Mesenchymal stem cell (in vitro differentiated cells and primary cell): ENCODE data around the gene RHOD.

Experiments used
- DNase-seq: peaks from one replicate; pipeline ENCODE4 v3.0.0-alpha.2; 2013
- H2AFZ ChIP-seq: one replicate; pipeline ENCODE4 v1.6.1; 2013; ENCODE audit warnings: low read depth, mild to moderate bottlenecking, control low read depth, inconsistent platforms, low read length, moderate library complexity
- H2AK5ac ChIP-seq: 2 replicates; pipeline ENCODE4 v1.6.1; 2013; ENCODE audit warnings: low read length, moderate library complexity, mild to moderate bottlenecking, inconsistent platforms; ENCODE audit not compliant: severe bottlenecking
- H2BK120ac ChIP-seq: one replicate; pipeline ENCODE4 v1.6.1; 2013; ENCODE audit warnings: low read depth, mild to moderate bottlenecking, inconsistent platforms, low read length, moderate library complexity
- H2BK12ac ChIP-seq, 2 experiments: one replicate each; pipeline ENCODE4 v1.6.1; 2013; ENCODE audit warnings: inconsistent platforms in 2 of 2, low read length in 2 of 2, mild to moderate bottlenecking in 2 of 2, moderate library complexity in 2 of 2, control low read depth in 1 of 2
- H2BK15ac ChIP-seq: one replicate; pipeline ENCODE4 v1.6.1; 2013; ENCODE audit warnings: mild to moderate bottlenecking, low read depth, inconsistent platforms; ENCODE audit not compliant: poor library complexity, severe bottlenecking
- H2BK5ac ChIP-seq: 2 replicates; pipeline ENCODE4 v1.6.1; 2013; ENCODE audit warnings: low read depth, mild to moderate bottlenecking, low read length, control low read depth, inconsistent platforms; ENCODE audit not compliant: poor library complexity, severe bottlenecking
- H3K14ac ChIP-seq, 2 experiments: one replicate each; pipeline ENCODE4 v1.6.1; 2013; ENCODE audit warnings: inconsistent platforms in 2 of 2, low read length in 2 of 2, control low read depth in 1 of 2, mild to moderate bottlenecking in 1 of 2, moderate library complexity in 1 of 2
- H3K18ac ChIP-seq, 2 experiments: one replicate each; pipeline ENCODE4 v1.6.1; 2013; ENCODE audit warnings: inconsistent platforms in 2 of 2, low read length in 2 of 2, control low read depth in 1 of 2, low read depth in 1 of 2, mild to moderate bottlenecking in 1 of 2
- H3K23ac ChIP-seq, 2 experiments: one replicate each; pipeline ENCODE4 v1.6.1; 2013; ENCODE audit warnings: inconsistent platforms in 2 of 2, low read length in 2 of 2, mild to moderate bottlenecking in 2 of 2, moderate library complexity in 2 of 2, control low read depth in 1 of 2
- H3K27ac ChIP-seq: 2 replicates; pipeline ENCODE4 v1.5.1; 2013; ENCODE audit warnings: mild to moderate bottlenecking, moderate library complexity, low read length, control low read depth, inconsistent platforms; ENCODE audit not compliant: poor library complexity, severe bottlenecking
- H3K27me3 ChIP-seq, 2 experiments: 2 replicates each; pipeline versions ENCODE4 v1.6.1 to v1.7.0; 2013; ENCODE audit warnings: low read length in 2 of 2, mild to moderate bottlenecking in 2 of 2, moderate library complexity in 2 of 2, control low read depth in 1 of 2, inconsistent platforms in 1 of 2; ENCODE audit not compliant: control insufficient read depth in 1 of 2, insufficient read depth in 1 of 2
- H3K36me3 ChIP-seq, 2 experiments: 2 replicates each; pipeline versions ENCODE4 v1.6.1 to v1.7.0; 2013; ENCODE audit warnings: low read length in 2 of 2, control low read depth in 1 of 2, inconsistent platforms in 1 of 2, low read depth in 1 of 2, mild to moderate bottlenecking in 1 of 2; ENCODE audit not compliant: insufficient read depth in 2 of 2, control insufficient read depth in 1 of 2
- H3K4ac ChIP-seq, 2 experiments: one replicate each; pipeline ENCODE4 v1.6.1; 2013; ENCODE audit warnings: inconsistent platforms in 2 of 2, low read length in 2 of 2, mild to moderate bottlenecking in 2 of 2, moderate library complexity in 2 of 2, control low read depth in 1 of 2, low read depth in 1 of 2
- H3K4me1 ChIP-seq: 2 replicates; pipeline ENCODE4 v1.6.1; 2013; ENCODE audit warnings: low read depth, low read length, control low read depth; ENCODE audit not compliant: control insufficient read depth, insufficient read depth
- H3K4me2 ChIP-seq: 2 replicates; pipeline ENCODE4 v1.6.1; 2013; ENCODE audit warnings: low read length, mild to moderate bottlenecking, inconsistent platforms; ENCODE audit not compliant: poor library complexity, severe bottlenecking
- H3K4me3 ChIP-seq, 2 experiments: 2 replicates each; pipeline versions ENCODE4 v1.5.1 to v1.7.0; 2013; ENCODE audit warnings: low read length in 2 of 2, mild to moderate bottlenecking in 2 of 2, control low read depth in 1 of 2, low read depth in 1 of 2; ENCODE audit not compliant: insufficient read depth in 1 of 2
- H3K79me1 ChIP-seq: replicated peaks from 2 replicates; pipeline ENCODE4 v1.6.1; 2013; ENCODE audit warnings: mild to moderate bottlenecking, control low read depth, low read length, inconsistent platforms; ENCODE audit not compliant: poor library complexity, severe bottlenecking
- H3K9ac ChIP-seq: 2 replicates; pipeline ENCODE4 v1.7.0; 2013; ENCODE audit warnings: mild to moderate bottlenecking, low read length, moderate library complexity
- H3K9me3 ChIP-seq: 2 replicates; pipeline ENCODE4 v1.7.0; 2013; ENCODE audit warnings: mild to moderate bottlenecking, low read length; ENCODE audit not compliant: control insufficient read depth
- H4K8ac ChIP-seq: one replicate; pipeline ENCODE4 v1.6.1; 2013; ENCODE audit warnings: inconsistent platforms, mild to moderate bottlenecking, low read length, moderate library complexity
- H4K91ac ChIP-seq: one replicate; pipeline ENCODE4 v1.6.1; 2013; ENCODE audit warnings: mild to moderate bottlenecking, low read length, inconsistent platforms
- WGBS: methylation state at CpG from one replicate; pipeline ENCODE4 v1.1.7; 2013; ENCODE audit warnings: mixed read lengths; 5-methylcytosine and 5-hydroxymethylcytosine counted together

Gene RHOD

GRCh38 chr11:67105964-67106363 is 49.3 kb downstream of the RHOD start:
- no peak overlapping the region for H4K8ac ChIP-seq
- no peak overlapping the region for H4K91ac ChIP-seq
- H3K9me3 ChIP-seq: no peaks in the 10 kb centered on the region
- H2BK15ac ChIP-seq: no peak overlapping the region
- no peak overlapping the region for H2BK12ac ChIP-seq
- H2BK120ac ChIP-seq: no peak overlapping the region
- no peak overlapping the region for H3K9ac ChIP-seq
- H3K23ac ChIP-seq: no peak overlapping the region
- no peak overlapping the region for H2AFZ ChIP-seq
- no peak for DNase-seq
- H3K4ac ChIP-seq: no peak overlapping the region
- peaks cover 0 to 3% of the 10 kb centered on the region in 2 experiments for H3K27me3 ChIP-seq
- no peak overlapping the region for H3K27ac ChIP-seq
- no peak overlapping the region for H2AK5ac ChIP-seq
- 83% methylated on average over 2 of the region's 2 CpGs for WGBS
- no peak overlapping the region for H2BK5ac ChIP-seq
- no peaks in the 10 kb centered on the region for H3K4me1 ChIP-seq
- H3K79me1 ChIP-seq: no peaks in the 10 kb centered on the region
- no peak overlapping the region for H3K14ac ChIP-seq
- H3K4me3 ChIP-seq: no peak overlapping the region
- H3K18ac ChIP-seq: no peak overlapping the region
- no peak overlapping the region for H3K4me2 ChIP-seq
- no peaks in the 10 kb centered on the region for H3K36me3 ChIP-seq

- peak overlapping the region in 1 of 2 experiments; percentile 7 for H3K4me3 ChIP-seq
- no peak overlapping the region for H2AK5ac ChIP-seq
- H2BK15ac ChIP-seq: no peak overlapping the region
- H3K27me3 ChIP-seq: no peaks in the 10 kb centered on the region
- H3K14ac ChIP-seq: no peak overlapping the region
- no peak overlapping the region for H3K27ac ChIP-seq
- H3K9ac ChIP-seq: no peak overlapping the region
- no peak overlapping the region for H2BK120ac ChIP-seq
- no peak overlapping the region for H3K18ac ChIP-seq
- peaks cover 3% of the 10 kb centered on the region for H3K4me1 ChIP-seq
- H4K91ac ChIP-seq: no peak overlapping the region
- H3K79me1 ChIP-seq: no peaks in the 10 kb centered on the region
- no peak overlapping the region for H3K4ac ChIP-seq
- H4K8ac ChIP-seq: no peak overlapping the region
- H2BK12ac ChIP-seq: no peak overlapping the region
- no peaks in the 10 kb centered on the region for H3K9me3 ChIP-seq
- peak; percentile 16 for DNase-seq
- 50% methylated on average over 1 of the region's 1 CpG for WGBS
- no peak overlapping the region for H2BK5ac ChIP-seq
- no peak overlapping the region for H3K4me2 ChIP-seq
- H3K36me3 ChIP-seq: no peaks in the 10 kb centered on the region
- no peak overlapping the region for H2AFZ ChIP-seq
- no peak overlapping the region for H3K23ac ChIP-seq
These were observed 54.6 kb downstream of the RHOD start for GRCh38 chr11:67111261-67111660.

GRCh38 chr11:67113231-67113721 is 56.6 kb downstream of the RHOD start:
- H3K4me3 ChIP-seq: no peak overlapping the region
- H3K4me1 ChIP-seq: peaks cover 11% of the 10 kb centered on the region
- H3K27ac ChIP-seq: no peak overlapping the region
- H2AK5ac ChIP-seq: no peak overlapping the region
- H4K8ac ChIP-seq: no peak overlapping the region
- H3K27me3 ChIP-seq: no peaks in the 10 kb centered on the region
- H3K79me1 ChIP-seq: no peaks in the 10 kb centered on the region
- H2BK15ac ChIP-seq: no peak overlapping the region
- no peak overlapping the region for H3K9ac ChIP-seq
- no peak overlapping the region for H2BK5ac ChIP-seq
- no peak overlapping the region for H2AFZ ChIP-seq
- no peak for DNase-seq
- WGBS: 88% methylated on average over 5 of the region's 5 CpGs
- no peak overlapping the region for H3K4ac ChIP-seq
- H3K36me3 ChIP-seq: no peaks in the 10 kb centered on the region
- H3K14ac ChIP-seq: no peak overlapping the region
- no peak overlapping the region for H4K91ac ChIP-seq
- no peaks in the 10 kb centered on the region for H3K9me3 ChIP-seq
- H3K23ac ChIP-seq: no peak overlapping the region
- no peak overlapping the region for H2BK120ac ChIP-seq
- H2BK12ac ChIP-seq: peak overlapping the region in 1 of 2 experiments; percentile 39
- H3K18ac ChIP-seq: no peak overlapping the region
- no peak overlapping the region for H3K4me2 ChIP-seq

- WGBS: 88% methylated on average over 8 of the region's 10 CpGs
- no peaks in the 10 kb centered on the region for H3K36me3 ChIP-seq
- no peak overlapping the region for H3K4me3 ChIP-seq
These were observed 57.7 kb downstream of the RHOD start for GRCh38 chr11:67114275-67114896.

More at GRCh38 chr11:67114275-67114896, 57.7 kb downstream of the RHOD start:
- Histone ChIP-seq H3K4me2 (no peak overlapping the region), H2BK120ac (no peak overlapping the region), H2AK5ac (no peak overlapping the region), H2BK15ac (no peak overlapping the region), H4K91ac (no peak overlapping the region), H3K79me1 (no peaks in the 10 kb centered on the region), H3K27me3 (no peaks in the 10 kb centered on the region), H2BK12ac (no peak overlapping the region), H3K9me3 (no peaks in the 10 kb centered on the region), H4K8ac (no peak overlapping the region), H2AFZ (no peak overlapping the region), H3K4ac (no peak overlapping the region), H3K27ac (no peak overlapping the region), H3K14ac (no peak overlapping the region), H3K23ac (no peak overlapping the region), H3K4me1 (peaks cover 13% of the 10 kb centered on the region), H3K18ac (no peak overlapping the region), H2BK5ac (no peak overlapping the region), H3K9ac (no peak overlapping the region)
- DNase-seq: no peak
